Measurements from ENCODE around the gene IL1RAPL2.
"Not testable (repeated sequence)": the region's sequence is repeated elsewhere in the genome, so short reads cannot be mapped to it uniquely, and the experiment has no call there.

The IL1RAPL2 gene

GRCh38 chrX:104863466-104863865, 297.5 kb downstream of the IL1RAPL2 start:
- no peak for DNase-seq (ENCODE audit: low spot score)

GRCh38 chrX:104864296-104864695, 298.3 kb downstream of the IL1RAPL2 start:
- no peak for DNase-seq (ENCODE audit: low spot score)

- DNase-seq (ENCODE audit: low spot score): no peak
Observed at GRCh38 chrX:104877504-104877903, 311.5 kb downstream of the IL1RAPL2 start.

GRCh38 chrX:104902070-104902469, 336.1 kb downstream of the IL1RAPL2 start:
- no peak for DNase-seq (ENCODE audit: low spot score)

GRCh38 chrX:104909694-104910093, 343.7 kb downstream of the IL1RAPL2 start:
- not testable (repeated sequence) for DNase-seq (ENCODE audit: low spot score)

- peak; percentile 13 for DNase-seq (ENCODE audit: low spot score)
Observed at GRCh38 chrX:104913348-104913747, 347.3 kb downstream of the IL1RAPL2 start.

- DNase-seq (ENCODE audit: low spot score): not testable (repeated sequence)
Observed at GRCh38 chrX:104914686-104915085, 348.7 kb downstream of the IL1RAPL2 start.

- DNase-seq (ENCODE audit: low spot score): no peak
Observed at GRCh38 chrX:104918122-104918521, 352.1 kb downstream of the IL1RAPL2 start.

GRCh38 chrX:104921584-104922205, 355.7 kb downstream of the IL1RAPL2 start:
- DNase-seq (ENCODE audit: low spot score): peak; percentile 1

GRCh38 chrX:104922206-104922621, 356.2 kb downstream of the IL1RAPL2 start:
- peak; percentile 32 for DNase-seq (ENCODE audit: low spot score)

GRCh38 chrX:104929324-104929723, 363.3 kb downstream of the IL1RAPL2 start:
- DNase-seq (ENCODE audit: low spot score): no peak

- DNase-seq (ENCODE audit: low spot score): no peak
Observed at GRCh38 chrX:104935581-104935980, 369.6 kb downstream of the IL1RAPL2 start.

GRCh38 chrX:104953251-104953650, 387.3 kb downstream of the IL1RAPL2 start:
- no peak for DNase-seq (ENCODE audit: low spot score)

- DNase-seq (ENCODE audit: low spot score): no peak
Observed at GRCh38 chrX:104961926-104962325, 395.9 kb downstream of the IL1RAPL2 start.

- DNase-seq (ENCODE audit: low spot score): no peak
Observed at GRCh38 chrX:104968241-104968640, 402.2 kb downstream of the IL1RAPL2 start.

- DNase-seq (ENCODE audit: low spot score): no peak
Observed at GRCh38 chrX:104972737-104973136, 406.7 kb downstream of the IL1RAPL2 start.

- DNase-seq (ENCODE audit: low spot score): no peak
Observed at GRCh38 chrX:104987063-104987462, 421.1 kb downstream of the IL1RAPL2 start.

GRCh38 chrX:104988038-104988437, 422.0 kb downstream of the IL1RAPL2 start:
- no peak for DNase-seq (ENCODE audit: low spot score)

- DNase-seq (ENCODE audit: low spot score): no peak
Observed at GRCh38 chrX:104995546-104995945, 429.5 kb downstream of the IL1RAPL2 start.

- DNase-seq (ENCODE audit: low spot score): no peak
Observed at GRCh38 chrX:105006103-105006502, 440.1 kb downstream of the IL1RAPL2 start.

GRCh38 chrX:105006996-105007395, 441.0 kb downstream of the IL1RAPL2 start:
- no peak for DNase-seq (ENCODE audit: low spot score)

GRCh38 chrX:105013719-105014118, 447.7 kb downstream of the IL1RAPL2 start:
- DNase-seq (ENCODE audit: low spot score): no peak

GRCh38 chrX:105017641-105018040, 451.6 kb downstream of the IL1RAPL2 start:
- no peak for DNase-seq (ENCODE audit: low spot score)

- DNase-seq (ENCODE audit: low spot score): no peak
Observed at GRCh38 chrX:105018865-105019264, 452.9 kb downstream of the IL1RAPL2 start.

Measured in HuH-7 (cell line).